Measurements from ENCODE around the gene HYI. TPM values are rescaled to one million over a fixed set of nuclear protein-coding genes. Genes with fewer than 3 reads are reported as not detected.

HYI gene
- total RNA-seq, 1 experiment from 2014 or later = 89.8 TPM

- Histone ChIP-seq H3K9ac (ENCODE audit: low read length) (no peak overlapping the region), H2AFZ (ENCODE audit: low read length) (no peak overlapping the region), H3K79me2 (ENCODE audit: low read length) (no peaks in the 10 kb centered on the region), H3K27ac (ENCODE audit: low read length) (no peak overlapping the region), H3K4me3 (ENCODE audit: low read length) (no peak overlapping the region), H3K27me3 (ENCODE audit: low read length) (no peaks in the 10 kb centered on the region), H3K9me2 (replicated peaks; ENCODE audit: low read length) (no peaks in the 10 kb centered on the region), H4K20me1 (ENCODE audit: low read length) (no peaks in the 10 kb centered on the region), H3K36me3 (ENCODE audit: low read depth, low read length) (peaks cover 10% of the 10 kb centered on the region), H3F3A (ENCODE audit: low read length, unreplicated experiment) (no peaks in the 10 kb centered on the region), H3K4me2 (ENCODE audit: low read length) (no peak overlapping the region), H3K4me1 (ENCODE audit: insufficient read depth, low read length) (no peaks in the 10 kb centered on the region), H3K9me3 (ENCODE audit: low read length) (no peaks in the 10 kb centered on the region)
- CTCF ChIA-PET = no interaction called here
- no peak for DNase-seq
- ATAC-seq = no peak
- intact Hi-C loops (cut with micrococcal nuclease) = no loop called here
- no peak for TF ChIP-seq CTCF (conservative IDR thresholded peaks at IDR 0.05; ENCODE audit: low read depth, low read length)
- TF ChIP-seq EZH2 (IDR thresholded peaks at IDR 0.05; ENCODE audit: low read length, unreplicated experiment) = no peak
- TF ChIP-seq EZH2phosphoT487 (IDR thresholded peaks at IDR 0.05; ENCODE audit: borderline replicate concordance, low read length) = no peak
- no TSS peak for BruUV-seq (replicated peaks)
- POLR2A ChIA-PET (ENCODE audit: unreplicated experiment) = no interaction called here
Measured at GRCh38 chr1:43441894-43442637, 11.7 kb downstream of the HYI start.

- DNase-seq (no peak), ATAC-seq (no peak)
- no peak overlapping the region for H2AFZ ChIP-seq (ENCODE audit: low read length)
- no peak overlapping the region for H3K4me3 ChIP-seq (ENCODE audit: low read length)
- intact Hi-C loops (cut with micrococcal nuclease) = no loop called here
- no peak overlapping the region for H3K9ac ChIP-seq (ENCODE audit: low read length)
- no peaks in the 10 kb centered on the region for H4K20me1 ChIP-seq (ENCODE audit: low read length)
- H3K9me2 ChIP-seq (replicated peaks; ENCODE audit: low read length) = no peaks in the 10 kb centered on the region
- POLR2A ChIA-PET (ENCODE audit: unreplicated experiment) = no interaction called here
- H3F3A ChIP-seq (ENCODE audit: low read length, unreplicated experiment) = no peaks in the 10 kb centered on the region
- no peaks in the 10 kb centered on the region for H3K4me1 ChIP-seq (ENCODE audit: insufficient read depth, low read length)
- no TSS peak for BruUV-seq (replicated peaks)
- no peak overlapping the region for H3K4me2 ChIP-seq (ENCODE audit: low read length)
- H3K36me3 ChIP-seq (ENCODE audit: low read depth, low read length) = peaks cover 4% of the 10 kb centered on the region
- no peaks in the 10 kb centered on the region for H3K27me3 ChIP-seq (ENCODE audit: low read length)
- no peak overlapping the region for H3K27ac ChIP-seq (ENCODE audit: low read length)
- H3K9me3 ChIP-seq (ENCODE audit: low read length) = no peaks in the 10 kb centered on the region
- no peaks in the 10 kb centered on the region for H3K79me2 ChIP-seq (ENCODE audit: low read length)
- no peak for TF ChIP-seq EZH2phosphoT487 (IDR thresholded peaks at IDR 0.05; ENCODE audit: borderline replicate concordance, low read length)
- TF ChIP-seq EZH2 (IDR thresholded peaks at IDR 0.05; ENCODE audit: low read length, unreplicated experiment) = no peak
- TF ChIP-seq CTCF (conservative IDR thresholded peaks at IDR 0.05; ENCODE audit: low read depth, low read length) = no peak
- CTCF ChIA-PET = no interaction called here
Measured at GRCh38 chr1:43441166-43441893, 12.4 kb downstream of the HYI start.

- Histone ChIP-seq H3K4me1 (ENCODE audit: insufficient read depth, low read length) (no peaks in the 10 kb centered on the region), H3F3A (ENCODE audit: low read length, unreplicated experiment) (no peaks in the 10 kb centered on the region), H3K27ac (ENCODE audit: low read length) (no peak overlapping the region), H3K27me3 (ENCODE audit: low read length) (no peaks in the 10 kb centered on the region), H3K36me3 (ENCODE audit: low read depth, low read length) (peaks cover 3% of the 10 kb centered on the region), H3K4me3 (ENCODE audit: low read length) (no peak overlapping the region), H3K4me2 (ENCODE audit: low read length) (no peak overlapping the region), H3K79me2 (ENCODE audit: low read length) (no peaks in the 10 kb centered on the region), H4K20me1 (ENCODE audit: low read length) (no peaks in the 10 kb centered on the region), H3K9ac (ENCODE audit: low read length) (no peak overlapping the region), H2AFZ (ENCODE audit: low read length) (no peak overlapping the region), H3K9me3 (ENCODE audit: low read length) (no peaks in the 10 kb centered on the region), H3K9me2 (replicated peaks; ENCODE audit: low read length) (no peaks in the 10 kb centered on the region)
- BruUV-seq (replicated peaks) = no TSS peak
- intact Hi-C loops (cut with micrococcal nuclease) = no loop called here
- TF ChIP-seq CTCF (conservative IDR thresholded peaks at IDR 0.05; ENCODE audit: low read depth, low read length) (no peak), EZH2 (IDR thresholded peaks at IDR 0.05; ENCODE audit: low read length, unreplicated experiment) (no peak), EZH2phosphoT487 (IDR thresholded peaks at IDR 0.05; ENCODE audit: borderline replicate concordance, low read length) (no peak)
- ATAC-seq (no peak), DNase-seq (no peak)
- POLR2A ChIA-PET (ENCODE audit: unreplicated experiment) = no interaction called here
- CTCF ChIA-PET = no interaction called here
Measured at GRCh38 chr1:43440358-43440757, 13.4 kb downstream of the HYI start.
